Esophagus muscularis mucosa (tissue), 4 donors: ENCODE data around the gene C16orf87. TPM values are rescaled to one million over a fixed set of nuclear protein-coding genes. Genes with fewer than 3 reads are reported as not detected.

Experiments used
- DNase-seq: peaks from one replicate; pipeline ENCODE4 v3.0.0-alpha.2; 2017; ENCODE audit errors: extremely low spot score
- H3K27ac ChIP-seq, 4 donors: fragments of 200-600 bp; sonication (generic); replicated peaks in 1 of 4; 1 replicate in 3 of 4; 2 replicates in 1 of 4; pipeline ENCODE4 v1.5.1; 2016 to 2019; ENCODE audit warnings: mild to moderate bottlenecking in 1 of 4
- H3K27me3 ChIP-seq, 4 donors: fragments of 200-600 bp; sonication (generic); one replicate each; pipeline versions ENCODE4 v1.5.1 to v1.6.0; 2016 to 2019
- H3K36me3 ChIP-seq, 4 donors: fragments of 200-600 bp; sonication (generic); one replicate each; pipeline ENCODE4 v1.5.1; 2016 to 2019
- H3K4me1 ChIP-seq, 4 donors: fragments of 200-600 bp; sonication (generic); one replicate each; pipeline ENCODE4 v1.5.1; 2016 to 2019
- H3K4me3 ChIP-seq, 4 donors: fragments of 200-600 bp; sonication (generic); 1 replicate in 2 of 4; 2 replicates in 2 of 4; pipeline ENCODE4 v1.5.1; 2016 to 2019; ENCODE audit warnings: mild to moderate bottlenecking in 4 of 4, moderate library complexity in 1 of 4
- H3K9me3 ChIP-seq, 4 donors: fragments of 200-600 bp; sonication (generic); 1 replicate in 3 of 4; 2 replicates in 1 of 4; pipeline ENCODE4 v1.5.1; 2016 to 2019
- CTCF ChIP-seq, 3 experiments: fragments of 200-600 bp in 2 of 3; fragments of 450-650 bp in 1 of 3; sonication (generic) in 2 of 3; IDR thresholded peaks; one replicate each; pipeline ENCODE4 v1.5.1; 2017 to 2019; ENCODE audit warnings: antibody characterized with exemption in 3 of 3, mild to moderate bottlenecking in 2 of 3, moderate library complexity in 1 of 3
- EP300 ChIP-seq: sonication (generic); formaldehyde crosslinking; IDR thresholded peaks from one replicate; pipeline ENCODE4 v1.6.1; 2017; ENCODE audit warnings: antibody characterized with exemption
- POLR2A ChIP-seq: fragments of 450-650 bp; IDR thresholded peaks from one replicate; pipeline ENCODE4 v1.6.1; 2017; ENCODE audit warnings: antibody characterized with exemption, moderate library complexity, mild to moderate bottlenecking, low read depth
- POLR2AphosphoS5 ChIP-seq, 2 donors: sonication (generic); formaldehyde crosslinking; IDR thresholded peaks; one replicate each; pipeline ENCODE4 v1.6.1; 2017; ENCODE audit warnings: antibody characterized with exemption in 2 of 2
- WGBS: methylation state at CpG from one replicate; pipeline ENCODE4 v1.1.5; 2018; 5-methylcytosine and 5-hydroxymethylcytosine counted together
- intact Hi-C: fragments of 100-400 bp; cut with DNase I; formaldehyde crosslinking; loops from one replicate; pipeline ENCODE4 v1.15.1; 2023
- small RNA-seq, 3 donors: library from RNA; depleted of rRNA; stranded (forward); fragments of <200 nt; gene quantifications; one replicate each; pipeline ENCODE3, GENCODE V24; 2016
- total RNA-seq, 4 donors: library from RNA; depleted of rRNA; stranded (reverse); fragments of >200 nt; gene quantifications; one replicate each; pipeline versions ENCODE4 v1.1.0 to v1.2.1, GENCODE V29; 2016

The C16orf87 gene
- total RNA-seq, 4 donors from 2014 or later: 7.0 to 11.2 (median 8.6) TPM

- H3K4me1 ChIP-seq: peaks cover 0 to 8% (median 6%) of the 10 kb centered on the region in 4 donors
- H3K27ac ChIP-seq: no peak overlapping the region
- intact Hi-C loops: no loop called here
- peaks cover 0 to 17% (median 0%) of the 10 kb centered on the region in 4 donors for H3K27me3 ChIP-seq
- TF ChIP-seq POLR2A (no peak), POLR2AphosphoS5 (IDR thresholded peaks at IDR 0.05) (no peak), CTCF (IDR thresholded peaks at IDR 0.05) (no peak), EP300 (no peak)
- H3K36me3 ChIP-seq: no peaks in the 10 kb centered on the region
- DNase-seq: no peak
- no peak overlapping the region for H3K4me3 ChIP-seq
- WGBS: 73% methylated on average over 19 of the region's 20 CpGs
- H3K9me3 ChIP-seq: no peaks in the 10 kb centered on the region
These were observed 81.9 kb downstream of the C16orf87 start for GRCh38 chr16:46748775-46749705.

GRCh38 chr16:46747777-46748651 is 83.0 kb downstream of the C16orf87 start, which contains the start of gene MYLK3:
TSS of gene MYLK3 (minus strand) at chr16:46748344. CDS start at chr16:46748193, 151 bp downstream.
- 74% methylated on average over 16 of the region's 25 CpGs for WGBS
- Histone ChIP-seq H3K4me1 (peaks cover 0 to 10% (median 7%) of the 10 kb centered on the region in 4 donors), H3K4me3 (no peak within 1 kb of the TSS), H3K27me3 (peaks cover 0 to 17% (median 0%) of the 10 kb centered on the region in 4 donors), H3K9me3 (no peaks in the 10 kb centered on the region), H3K36me3 (no peaks in the 10 kb centered on the region), H3K27ac (no peak within 1 kb of the TSS)
- DNase-seq: no peak
- TF ChIP-seq CTCF (IDR thresholded peaks at IDR 0.05): no peak
- no peak for TF ChIP-seq POLR2A
- no peak for TF ChIP-seq POLR2AphosphoS5 (IDR thresholded peaks at IDR 0.05)
- no peak for TF ChIP-seq EP300
- intact Hi-C loops: no loop called here

- no peak for DNase-seq
- intact Hi-C loops: no loop called here
- H3K4me1 ChIP-seq: peaks cover 0 to 10% (median 7%) of the 10 kb centered on the region in 4 donors
These were observed 83.9 kb downstream of the C16orf87 start for GRCh38 chr16:46746821-46747776.

More at GRCh38 chr16:46746821-46747776, 83.9 kb downstream of the C16orf87 start:
- Histone ChIP-seq H3K9me3 (no peaks in the 10 kb centered on the region), H3K4me3 (no peak overlapping the region), H3K27me3 (peaks cover 0 to 17% (median 0%) of the 10 kb centered on the region in 4 donors), H3K36me3 (no peaks in the 10 kb centered on the region), H3K27ac (no peak overlapping the region)
- no peak for TF ChIP-seq POLR2A
- TF ChIP-seq CTCF (IDR thresholded peaks at IDR 0.05): no peak
- no peak for TF ChIP-seq POLR2AphosphoS5 (IDR thresholded peaks at IDR 0.05)
- TF ChIP-seq EP300: no peak
- 87% methylated on average over 9 of the region's 15 CpGs for WGBS

Small RNAs within 50 kb of the gene (small RNA-seq; reads per million reads assigned to genes)
- 0 reads per million in 3 donors for gene AC007225.2

Other genes with a start within 250 kb of the C16orf87 start
- gene SHCBP1, start 209.8 kb downstream of the C16orf87 start, total RNA-seq: under 1 TPM; 0.13 to 0.83 (median 0.35) TPM
- gene VPS35, start 142.0 kb downstream of the C16orf87 start, total RNA-seq: 100 to 1,000 TPM in 1 of 4 donors, 10 to 100 TPM in 3; 58.7 to 100 (median 67.3) TPM
- under 1 TPM; 0.32 to 0.99 (median 0.67) TPM for gene ORC6, start 141.5 kb downstream of the C16orf87 start, total RNA-seq
- 1 to 10 TPM in 1 of 4 donors, under 1 TPM in 3; 0.33 to 1.2 (median 0.57) TPM for gene MYLK3, start 82.8 kb downstream of the C16orf87 start, total RNA-seq
- gene GPT2, start 53.2 kb upstream of the C16orf87 start, total RNA-seq: 1 to 10 TPM; 2.5 to 5.7 (median 3.6) TPM
- gene DNAJA2, start 142.5 kb upstream of the C16orf87 start, total RNA-seq: 10 to 100 TPM; 48.4 to 68.2 (median 56.0) TPM